Retinal pigment epithelial cell (primary cell): ENCODE data around the gene DMD.

Experiments
- DNase-seq: peaks from one replicate; pipeline ENCODE4 v3.0.0-alpha.2; 2010; ENCODE audit warnings: low read depth
- H3K4me3 ChIP-seq: 2 replicates; pipeline ENCODE4 v1.5.1; 2011; ENCODE audit warnings: mild to moderate bottlenecking, low read length, control low read depth, moderate library complexity
- TF ChIP-seq, protein P1 (sequence below): conservative IDR thresholded peaks from 2 replicates; pipeline ENCODE4 v1.5.1; 2011; ENCODE audit warnings: low read depth, low read length, control low read depth, inconsistent platforms

DMD gene

GRCh38 chrX:33156152-33156726, 55.1 kb downstream of the DMD start:
- DNase-seq, result no peak
- H3K4me3 ChIP-seq, result no peak overlapping the region

DNA sequence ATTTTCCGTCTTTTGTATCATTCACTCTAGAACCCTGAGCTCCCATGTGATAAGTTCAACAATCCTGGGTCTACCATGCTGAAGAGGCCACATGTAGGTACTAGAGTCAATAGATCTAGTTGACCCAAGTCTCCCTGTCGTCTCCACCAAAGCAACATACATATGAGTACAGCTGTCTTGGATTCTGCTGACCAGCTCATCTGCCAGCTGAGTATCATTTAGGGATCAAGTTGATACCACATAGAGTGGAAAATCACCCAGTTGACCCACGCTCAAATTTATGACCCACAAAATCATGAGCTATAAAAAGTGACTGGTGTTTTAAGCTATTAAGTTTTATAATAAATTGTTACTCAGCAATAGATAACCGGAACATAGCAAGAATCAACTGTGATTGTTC, 61.8 kb downstream of the DMD start:
- TF ChIP-seq, protein P1, sequence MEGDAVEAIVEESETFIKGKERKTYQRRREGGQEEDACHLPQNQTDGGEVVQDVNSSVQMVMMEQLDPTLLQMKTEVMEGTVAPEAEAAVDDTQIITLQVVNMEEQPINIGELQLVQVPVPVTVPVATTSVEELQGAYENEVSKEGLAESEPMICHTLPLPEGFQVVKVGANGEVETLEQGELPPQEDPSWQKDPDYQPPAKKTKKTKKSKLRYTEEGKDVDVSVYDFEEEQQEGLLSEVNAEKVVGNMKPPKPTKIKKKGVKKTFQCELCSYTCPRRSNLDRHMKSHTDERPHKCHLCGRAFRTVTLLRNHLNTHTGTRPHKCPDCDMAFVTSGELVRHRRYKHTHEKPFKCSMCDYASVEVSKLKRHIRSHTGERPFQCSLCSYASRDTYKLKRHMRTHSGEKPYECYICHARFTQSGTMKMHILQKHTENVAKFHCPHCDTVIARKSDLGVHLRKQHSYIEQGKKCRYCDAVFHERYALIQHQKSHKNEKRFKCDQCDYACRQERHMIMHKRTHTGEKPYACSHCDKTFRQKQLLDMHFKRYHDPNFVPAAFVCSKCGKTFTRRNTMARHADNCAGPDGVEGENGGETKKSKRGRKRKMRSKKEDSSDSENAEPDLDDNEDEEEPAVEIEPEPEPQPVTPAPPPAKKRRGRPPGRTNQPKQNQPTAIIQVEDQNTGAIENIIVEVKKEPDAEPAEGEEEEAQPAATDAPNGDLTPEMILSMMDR, result no peak
- no peak for DNase-seq
- H3K4me3 ChIP-seq, result no peak overlapping the region

More at GRCh38 chrX:33156152-33156726, 55.1 kb downstream of the DMD start:
- TF ChIP-seq, protein P1, result no peak

GRCh38 chrX:33149085-33149484, 62.3 kb downstream of the DMD start:
- H3K4me3 ChIP-seq, result no peak overlapping the region
- TF ChIP-seq, protein P1, result no peak
- no peak for DNase-seq

- TF ChIP-seq, protein P1, result no peak
- DNase-seq, result no peak
- H3K4me3 ChIP-seq, result no peak overlapping the region
Observed at GRCh38 chrX:33142331-33142730, 69.0 kb downstream of the DMD start.

DNA sequence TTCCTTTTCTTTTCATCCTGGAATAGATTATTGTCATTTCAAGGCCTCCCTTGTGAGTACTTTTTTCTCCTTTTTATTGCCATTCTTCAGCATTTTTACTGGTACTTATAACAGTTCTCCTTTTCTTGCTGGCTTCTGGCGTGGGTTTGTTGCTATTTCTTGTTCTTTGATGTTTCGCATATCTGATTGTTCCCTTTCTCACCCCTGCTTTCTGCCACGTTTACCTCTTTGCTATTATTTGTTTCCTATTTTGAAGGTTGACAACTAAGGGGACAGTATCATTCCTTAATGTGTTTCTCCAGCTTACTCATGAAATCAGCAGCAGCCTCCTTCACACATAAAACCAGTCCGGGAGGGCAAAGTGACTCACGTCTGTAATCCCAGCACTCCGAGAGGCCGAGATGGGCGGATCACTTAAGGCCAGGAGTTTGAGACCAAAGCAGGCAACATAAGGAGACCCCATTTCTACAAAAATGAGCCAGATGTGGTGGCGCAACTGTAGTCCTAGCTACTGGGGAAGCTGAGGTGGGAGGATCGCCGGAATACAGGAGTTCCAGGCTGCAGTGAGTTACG, 72.6 kb downstream of the DMD start:
- DNase-seq, result no peak
- TF ChIP-seq, protein P1, result no peak

GRCh38 chrX:33134164-33134563, 77.2 kb downstream of the DMD start:
- TF ChIP-seq, protein P1, result no peak
- no peak overlapping the region for H3K4me3 ChIP-seq
- DNase-seq, result no peak

More for the DNA sequence above, 72.6 kb downstream of the DMD start:
- H3K4me3 ChIP-seq, result no peak overlapping the region

DNA sequence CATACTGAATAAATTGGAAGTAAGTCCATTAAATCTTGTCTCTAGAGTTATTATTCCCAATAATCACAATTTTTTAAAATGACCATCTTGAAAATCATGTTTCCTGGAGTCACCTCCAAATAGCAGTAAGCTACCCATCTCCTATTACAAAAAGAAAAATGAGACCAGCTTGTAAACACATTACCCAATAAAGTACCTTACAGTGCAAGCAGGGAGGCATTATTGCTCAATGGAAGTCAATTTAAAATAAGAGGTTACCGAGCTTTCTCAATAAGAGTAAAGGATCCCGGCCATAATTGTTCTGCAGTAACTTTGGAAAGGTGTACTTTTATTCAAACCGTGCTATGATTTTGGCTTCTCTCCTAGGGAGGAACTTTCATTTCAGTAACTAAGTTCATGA, 78.0 kb downstream of the DMD start:
- H3K4me3 ChIP-seq, result no peak overlapping the region
- TF ChIP-seq, protein P1, result no peak
- no peak for DNase-seq
